GM20000 (cell line): ENCODE data around the gene QPCT.

Experiments used
- DNase-seq: peaks from one replicate; pipeline ENCODE4 v3.0.0; 2012; ENCODE audit warnings: low spot score
- TF ChIP-seq, protein P1 (sequence below): IDR thresholded peaks from 2 replicates; pipeline ENCODE4 v1.5.1; 2012; ENCODE audit warnings: mild to moderate bottlenecking, control low read depth; ENCODE audit errors: extremely low read depth, missing control alignments

Gene QPCT

DNA sequence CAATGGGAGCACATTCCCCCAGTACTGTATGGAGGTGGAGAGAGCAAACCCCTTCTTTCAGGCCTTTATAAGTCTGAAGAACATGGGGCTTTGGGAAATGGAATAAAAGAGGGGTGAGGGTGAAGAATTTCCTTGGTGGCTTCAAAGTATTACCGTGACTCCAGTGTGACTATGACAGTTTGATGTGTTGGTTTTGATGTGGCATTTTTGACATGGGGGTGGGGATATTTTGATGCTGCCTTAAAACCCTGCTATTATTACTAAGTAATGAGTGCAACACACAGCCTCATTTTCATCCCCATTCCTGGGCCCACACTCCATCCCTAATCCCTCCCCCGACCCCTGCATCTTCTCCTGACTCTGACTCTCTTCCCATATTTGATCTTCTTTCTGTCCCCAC lies 23.6 kb downstream of the QPCT start:
- no peak for DNase-seq
- TF ChIP-seq, protein P1, sequence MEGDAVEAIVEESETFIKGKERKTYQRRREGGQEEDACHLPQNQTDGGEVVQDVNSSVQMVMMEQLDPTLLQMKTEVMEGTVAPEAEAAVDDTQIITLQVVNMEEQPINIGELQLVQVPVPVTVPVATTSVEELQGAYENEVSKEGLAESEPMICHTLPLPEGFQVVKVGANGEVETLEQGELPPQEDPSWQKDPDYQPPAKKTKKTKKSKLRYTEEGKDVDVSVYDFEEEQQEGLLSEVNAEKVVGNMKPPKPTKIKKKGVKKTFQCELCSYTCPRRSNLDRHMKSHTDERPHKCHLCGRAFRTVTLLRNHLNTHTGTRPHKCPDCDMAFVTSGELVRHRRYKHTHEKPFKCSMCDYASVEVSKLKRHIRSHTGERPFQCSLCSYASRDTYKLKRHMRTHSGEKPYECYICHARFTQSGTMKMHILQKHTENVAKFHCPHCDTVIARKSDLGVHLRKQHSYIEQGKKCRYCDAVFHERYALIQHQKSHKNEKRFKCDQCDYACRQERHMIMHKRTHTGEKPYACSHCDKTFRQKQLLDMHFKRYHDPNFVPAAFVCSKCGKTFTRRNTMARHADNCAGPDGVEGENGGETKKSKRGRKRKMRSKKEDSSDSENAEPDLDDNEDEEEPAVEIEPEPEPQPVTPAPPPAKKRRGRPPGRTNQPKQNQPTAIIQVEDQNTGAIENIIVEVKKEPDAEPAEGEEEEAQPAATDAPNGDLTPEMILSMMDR, result no peak

DNA sequence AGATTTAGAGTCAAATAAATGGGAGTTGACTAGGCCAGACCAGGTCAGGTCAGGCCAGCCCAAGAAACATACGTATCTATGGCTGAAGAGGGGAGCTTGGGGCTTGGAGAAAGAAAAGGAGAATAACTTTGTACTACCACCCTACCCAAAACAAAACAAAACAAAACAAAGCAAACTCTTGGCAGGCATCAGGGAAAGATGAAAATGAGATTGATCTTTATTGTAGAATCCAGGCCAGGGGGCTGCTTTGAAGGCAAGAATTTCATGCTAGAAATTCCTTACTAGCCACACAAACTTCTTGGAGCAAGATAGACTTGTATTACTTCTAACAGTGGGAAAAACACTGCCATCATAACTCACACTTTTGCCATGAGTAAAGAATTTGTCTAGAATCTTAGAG lies 26.2 kb downstream of the QPCT start:
- TF ChIP-seq, protein P1, result no peak
- no peak for DNase-seq

DNA sequence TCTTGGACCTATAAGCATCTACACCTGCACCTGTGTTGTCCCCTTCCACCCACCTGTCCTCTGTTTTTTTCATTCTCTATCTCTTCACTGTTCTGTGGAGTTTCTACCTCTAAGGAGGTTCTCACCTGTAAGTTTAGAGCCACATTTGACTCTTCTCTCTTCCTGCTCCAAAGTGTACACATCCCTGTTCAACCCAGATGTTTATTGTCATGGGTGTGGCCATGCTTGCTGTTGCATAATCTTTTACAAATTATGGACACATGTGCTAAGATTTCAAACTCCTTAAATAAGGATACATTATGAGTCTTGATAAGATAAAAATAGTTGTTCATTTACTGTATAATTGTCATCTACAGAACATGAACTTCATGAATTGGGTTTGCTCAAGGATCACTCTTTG lies 27.6 kb downstream of the QPCT start:
- TF ChIP-seq, protein P1, result no peak

DNA sequence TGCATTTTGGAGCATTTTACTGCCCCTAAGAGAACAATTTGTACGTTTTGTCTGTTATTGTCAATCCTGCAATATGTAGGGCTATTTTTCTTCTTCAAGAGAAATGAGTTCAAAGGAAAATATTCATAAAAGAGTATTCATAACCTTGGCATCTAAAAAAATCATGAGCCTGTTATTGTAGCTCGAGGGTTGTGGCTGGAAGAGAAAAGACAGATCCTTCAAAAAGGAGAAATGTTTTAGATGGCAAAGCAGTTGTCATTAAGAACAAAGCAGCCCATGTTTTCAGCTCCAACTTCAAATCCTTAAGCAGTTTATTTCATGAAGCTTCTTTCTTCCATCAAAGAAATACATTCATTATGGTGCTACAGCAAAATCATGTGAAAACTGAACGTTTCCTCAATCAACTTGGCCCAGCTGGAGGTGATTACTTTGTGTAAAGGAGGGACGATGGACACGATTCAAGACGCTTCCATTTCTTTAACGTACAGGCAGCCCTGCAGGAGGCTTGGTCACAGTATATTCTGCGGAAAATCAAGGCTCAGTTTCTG lies 31.4 kb downstream of the QPCT start:
- DNase-seq, result no peak
- TF ChIP-seq, protein P1, result no peak

More for the DNA sequence above, 27.6 kb downstream of the QPCT start:
- no peak for DNase-seq

DNA sequence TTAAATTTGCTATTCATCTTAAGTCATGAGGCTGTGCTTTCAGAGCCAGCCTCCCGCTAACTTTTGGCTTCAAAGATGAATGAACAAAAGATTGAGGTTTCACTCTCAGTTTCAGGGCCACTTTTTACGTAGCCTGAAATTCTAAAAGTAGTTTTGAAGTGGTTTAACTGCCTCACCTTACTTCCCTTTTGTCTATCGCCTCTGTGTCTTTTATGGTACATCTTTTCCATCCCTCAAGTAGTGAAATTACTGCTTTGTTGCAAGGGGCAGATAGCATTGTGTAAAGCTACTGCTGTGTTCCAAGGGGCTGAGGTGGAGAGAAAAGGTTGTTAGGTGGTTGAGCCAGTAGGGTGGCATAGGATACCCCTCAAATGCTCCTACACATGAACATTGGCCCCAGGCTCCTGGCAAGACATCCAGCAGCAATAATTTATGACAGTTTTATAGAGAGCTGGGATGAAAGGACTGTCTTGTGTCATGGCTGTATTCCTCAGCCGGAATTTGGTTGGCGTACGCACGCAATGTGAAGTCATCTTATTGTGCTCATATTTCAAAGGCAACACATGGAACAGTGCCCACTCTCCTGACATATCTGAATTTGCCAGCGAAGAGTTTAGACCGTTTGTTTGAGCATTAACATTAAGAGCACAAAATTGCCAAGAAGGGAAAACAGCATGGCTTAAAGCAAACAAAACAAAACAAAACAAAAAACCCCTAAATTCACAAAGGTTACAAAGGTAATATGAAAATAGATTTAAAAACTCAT lies 32.2 kb downstream of the QPCT start:
- TF ChIP-seq, protein P1, result no peak
- peak; percentile 65 for DNase-seq

DNA sequence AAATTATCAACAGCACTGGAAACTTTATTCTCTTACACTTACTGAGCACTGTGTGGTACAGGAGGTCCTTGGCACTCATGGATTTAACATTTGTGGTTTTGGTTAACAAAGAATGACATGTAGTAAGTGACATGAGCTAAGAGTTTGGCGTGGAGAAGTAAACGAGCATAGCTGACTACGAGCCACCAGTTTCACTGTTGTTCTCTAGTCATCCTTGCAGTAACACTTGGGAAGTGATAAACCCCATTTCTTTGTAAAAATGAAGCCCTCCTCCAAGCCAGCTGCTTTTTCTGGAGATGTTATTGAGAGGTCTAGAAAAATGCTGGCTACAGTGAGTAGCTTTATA lies 32.7 kb downstream of the QPCT start:
- DNase-seq, result no peak
- TF ChIP-seq, protein P1, result no peak

DNA sequence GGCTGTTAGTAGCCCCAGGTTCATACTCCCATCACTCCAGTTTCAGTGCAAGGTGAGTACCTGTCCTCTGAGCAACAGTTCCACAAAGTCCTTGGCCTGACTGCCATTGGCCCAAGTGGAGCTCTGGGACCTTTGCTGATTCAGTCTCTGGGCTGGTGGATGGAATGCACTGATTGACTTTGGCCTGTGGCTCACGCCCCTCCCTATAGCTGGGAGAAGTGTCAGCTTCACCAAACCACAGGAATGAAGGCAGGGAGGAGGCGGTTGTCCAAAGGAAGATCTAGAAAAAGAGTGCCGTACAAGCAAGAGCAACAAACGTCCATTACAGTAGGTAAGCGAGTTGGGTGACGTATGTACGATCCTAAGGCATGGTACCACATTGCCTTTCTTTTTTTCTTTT lies 34.0 kb downstream of the QPCT start:
- DNase-seq, result no peak
- TF ChIP-seq, protein P1, result no peak
